ENCODE results near the gene MYO1D. TPM values are rescaled to one million over a fixed set of nuclear protein-coding genes. Genes with fewer than 3 reads are reported as not detected.

MYO1D gene
- total RNA-seq, 1 donor from 2014 or later = 18.0 TPM

DNA sequence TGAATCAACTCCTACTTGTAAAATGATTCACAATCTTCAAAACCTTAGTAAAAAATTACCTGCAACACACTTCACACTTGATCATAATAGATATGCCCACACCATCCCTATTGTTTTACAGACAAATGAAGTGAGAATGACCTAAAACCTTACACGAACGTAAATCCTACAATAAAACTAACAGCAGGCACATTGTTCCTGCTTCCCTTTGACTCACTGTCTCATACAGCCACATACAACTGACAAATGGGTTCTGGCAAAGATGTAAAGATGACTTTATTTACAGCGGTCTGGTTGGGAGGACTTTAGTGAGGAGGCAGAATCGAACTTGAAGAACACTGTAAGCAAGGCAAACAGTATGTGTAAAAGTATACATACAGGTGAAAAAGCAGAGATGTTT is 188.7 kb downstream of the MYO1D start:
- H3K4me2 ChIP-seq (ENCODE audit: low read length) = no peak overlapping the region
- Mint-ChIP-seq H3K4me1 (ENCODE audit: low read depth, unreplicated experiment) (no peaks in the 10 kb centered on the region), H3K9me3 (ENCODE audit: unreplicated experiment) (peaks cover 4% of the 10 kb centered on the region), H3K4me3 (ENCODE audit: unreplicated experiment) (no peak overlapping the region), H3K36me3 (ENCODE audit: low read depth, unreplicated experiment) (peaks cover 4% of the 10 kb centered on the region), H3K27ac (ENCODE audit: unreplicated experiment) (no peak overlapping the region), H3K27me3 (ENCODE audit: low read depth, unreplicated experiment) (no peaks in the 10 kb centered on the region)
- H3K4me1 ChIP-seq (ENCODE audit: insufficient read depth, low read length) = no peaks in the 10 kb centered on the region
- H3K9me3 ChIP-seq (ENCODE audit: insufficient read depth, low read depth, low read length) = no peaks in the 10 kb centered on the region
- FAIRE-seq (no peak), DNase-seq (ENCODE audit: low read depth) (no peak)
- no peak for TF ChIP-seq EZH2 (IDR thresholded peaks at IDR 0.05; ENCODE audit: insufficient read depth, low read length)
- no peak for TF ChIP-seq CTCF (IDR thresholded peaks at IDR 0.05; ENCODE audit: insufficient read depth, low read depth, low read length)
- H3K36me3 ChIP-seq (ENCODE audit: insufficient read depth, low read length) = no peaks in the 10 kb centered on the region
- H3K9ac ChIP-seq (ENCODE audit: low read length) = no peak overlapping the region
- H3K27ac ChIP-seq (ENCODE audit: low read depth, low read length) = no peak overlapping the region
- no peak overlapping the region for H2AFZ ChIP-seq (ENCODE audit: low read depth, low read length)
- H3K4me3 ChIP-seq (ENCODE audit: insufficient read depth, low read depth, low read length) = no peak overlapping the region
- H3K79me2 ChIP-seq (ENCODE audit: insufficient read depth, low read length) = no peaks in the 10 kb centered on the region
- no peaks in the 10 kb centered on the region for H4K20me1 ChIP-seq (ENCODE audit: insufficient read depth, low read length)
- no peaks in the 10 kb centered on the region for H3K27me3 ChIP-seq (ENCODE audit: insufficient read depth, low read length)

DNA sequence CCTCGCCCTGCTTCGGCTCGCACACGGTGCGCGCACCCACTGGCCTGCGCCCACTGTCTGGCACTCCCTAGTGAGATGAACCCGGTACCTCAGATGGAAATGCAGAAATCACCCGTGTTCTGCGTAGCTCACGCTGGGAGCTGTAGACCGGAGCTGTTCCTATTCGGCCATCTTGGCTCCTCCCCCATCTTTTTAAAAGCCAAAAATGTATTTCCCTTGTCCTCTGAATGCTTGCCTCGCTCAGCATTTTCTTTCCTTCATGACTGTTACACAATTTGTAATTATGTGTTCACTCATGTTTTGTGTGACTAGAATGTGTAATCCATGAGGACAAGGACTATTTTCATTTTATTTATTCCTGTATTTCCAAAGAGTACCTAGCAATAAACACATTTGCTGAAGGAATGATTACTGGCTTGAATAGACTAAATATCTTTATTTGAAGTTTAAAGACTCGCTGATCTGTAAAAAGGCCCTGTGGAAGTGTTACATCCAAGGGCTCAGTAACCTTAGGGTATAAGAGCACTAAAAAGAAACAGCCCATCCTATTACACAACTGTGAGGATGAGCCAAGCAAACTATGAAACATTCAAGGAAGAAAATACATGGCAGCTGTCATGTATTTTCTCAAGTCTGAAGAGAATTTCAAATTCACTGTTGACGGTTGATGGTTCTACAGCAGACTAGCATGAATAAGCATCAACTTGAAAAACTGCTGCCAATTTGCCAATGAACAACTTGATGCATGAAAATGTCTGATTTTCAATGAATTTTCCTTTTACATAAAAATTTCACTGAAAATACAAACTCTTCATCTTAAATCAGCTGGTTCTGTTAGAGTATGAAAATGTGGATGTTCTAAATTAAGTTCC is 192.6 kb downstream of the MYO1D start:
- H3K4me3 ChIP-seq (ENCODE audit: insufficient read depth, low read depth, low read length) = no peak overlapping the region
- no peak overlapping the region for H2AFZ ChIP-seq (ENCODE audit: low read depth, low read length)
- H3K9me3 ChIP-seq (ENCODE audit: insufficient read depth, low read depth, low read length) = no peaks in the 10 kb centered on the region
- H3K27ac ChIP-seq (ENCODE audit: low read depth, low read length) = no peak overlapping the region
- H3K9ac ChIP-seq (ENCODE audit: low read length) = no peak overlapping the region
- Mint-ChIP-seq H3K9me3 (ENCODE audit: unreplicated experiment) (peaks cover 4% of the 10 kb centered on the region), H3K4me3 (ENCODE audit: unreplicated experiment) (no peak overlapping the region), H3K27ac (ENCODE audit: unreplicated experiment) (no peak overlapping the region), H3K27me3 (ENCODE audit: low read depth, unreplicated experiment) (no peaks in the 10 kb centered on the region), H3K36me3 (ENCODE audit: low read depth, unreplicated experiment) (peaks cover 4% of the 10 kb centered on the region), H3K4me1 (ENCODE audit: low read depth, unreplicated experiment) (no peaks in the 10 kb centered on the region)
- H3K36me3 ChIP-seq (ENCODE audit: insufficient read depth, low read length) = no peaks in the 10 kb centered on the region
- FAIRE-seq (no peak), DNase-seq (ENCODE audit: low read depth) (no peak)
- no peaks in the 10 kb centered on the region for H3K27me3 ChIP-seq (ENCODE audit: insufficient read depth, low read length)
- H4K20me1 ChIP-seq (ENCODE audit: insufficient read depth, low read length) = no peaks in the 10 kb centered on the region
- TF ChIP-seq CTCF (IDR thresholded peaks at IDR 0.05; ENCODE audit: insufficient read depth, low read depth, low read length) = no peak
- TF ChIP-seq EZH2 (IDR thresholded peaks at IDR 0.05; ENCODE audit: insufficient read depth, low read length) = no peak
- no peaks in the 10 kb centered on the region for H3K4me1 ChIP-seq (ENCODE audit: insufficient read depth, low read length)
- no peak overlapping the region for H3K4me2 ChIP-seq (ENCODE audit: low read length)
- H3K79me2 ChIP-seq (ENCODE audit: insufficient read depth, low read length) = no peaks in the 10 kb centered on the region

- H3K4me2 ChIP-seq (ENCODE audit: low read length) = no peak overlapping the region
- no peak for TF ChIP-seq EZH2 (IDR thresholded peaks at IDR 0.05; ENCODE audit: insufficient read depth, low read length)
- no peak for TF ChIP-seq CTCF (IDR thresholded peaks at IDR 0.05; ENCODE audit: insufficient read depth, low read depth, low read length)
- H3K4me1 Mint-ChIP-seq (ENCODE audit: low read depth, unreplicated experiment) = peaks cover 8% of the 10 kb centered on the region
- no peak overlapping the region for H2AFZ ChIP-seq (ENCODE audit: low read depth, low read length)
- H3K36me3 ChIP-seq (ENCODE audit: insufficient read depth, low read length) = no peaks in the 10 kb centered on the region
- peak overlapping the region; percentile 41 for H3K27ac Mint-ChIP-seq (ENCODE audit: unreplicated experiment)
- H3K79me2 ChIP-seq (ENCODE audit: insufficient read depth, low read length) = no peaks in the 10 kb centered on the region
- DNase-seq (ENCODE audit: low read depth) (no peak), FAIRE-seq (no peak)
- H3K9ac ChIP-seq (ENCODE audit: low read length) = no peak overlapping the region
- H3K9me3 Mint-ChIP-seq (ENCODE audit: unreplicated experiment) = no peaks in the 10 kb centered on the region
- peaks cover 3% of the 10 kb centered on the region for H3K9me3 ChIP-seq (ENCODE audit: insufficient read depth, low read depth, low read length)
- peak overlapping the region; percentile 57 for H3K4me3 Mint-ChIP-seq (ENCODE audit: unreplicated experiment)
- H3K4me1 ChIP-seq (ENCODE audit: insufficient read depth, low read length) = no peaks in the 10 kb centered on the region
- no peaks in the 10 kb centered on the region for H4K20me1 ChIP-seq (ENCODE audit: insufficient read depth, low read length)
- peaks cover 2% of the 10 kb centered on the region for H3K36me3 Mint-ChIP-seq (ENCODE audit: low read depth, unreplicated experiment)
- no peak overlapping the region for H3K4me3 ChIP-seq (ENCODE audit: insufficient read depth, low read depth, low read length)
- no peaks in the 10 kb centered on the region for H3K27me3 Mint-ChIP-seq (ENCODE audit: low read depth, unreplicated experiment)
- no peak overlapping the region for H3K27ac ChIP-seq (ENCODE audit: low read depth, low read length)
- no peaks in the 10 kb centered on the region for H3K27me3 ChIP-seq (ENCODE audit: insufficient read depth, low read length)
Observed at GRCh38 chr17:32673964-32674363, 203.0 kb downstream of the MYO1D start.
